Left renal pelvis (tissue), 4 donors: ENCODE results near the gene AGA. TPM values are rescaled to one million over a fixed set of nuclear protein-coding genes. Genes with fewer than 3 reads are reported as not detected.

Experiments used
- DNase-seq, 4 donors: peaks; one replicate each; pipeline ENCODE4 v3.0.0-alpha.2; 2013; ENCODE audit warnings: low read depth in 4 of 4, low spot score in 3 of 4
- polyA plus RNA-seq, 4 donors: library from polyadenylated mRNA; unstranded; fragments of 120-200 nt; gene quantifications; one replicate each; pipeline ENCODE4 v1.2.1, GENCODE V29; 2013; ENCODE audit not compliant: insufficient read length in 4 of 4

Gene AGA
- polyA plus RNA-seq, 4 donors = 8.3 to 34.8 (median 33.4) TPM

DNA sequence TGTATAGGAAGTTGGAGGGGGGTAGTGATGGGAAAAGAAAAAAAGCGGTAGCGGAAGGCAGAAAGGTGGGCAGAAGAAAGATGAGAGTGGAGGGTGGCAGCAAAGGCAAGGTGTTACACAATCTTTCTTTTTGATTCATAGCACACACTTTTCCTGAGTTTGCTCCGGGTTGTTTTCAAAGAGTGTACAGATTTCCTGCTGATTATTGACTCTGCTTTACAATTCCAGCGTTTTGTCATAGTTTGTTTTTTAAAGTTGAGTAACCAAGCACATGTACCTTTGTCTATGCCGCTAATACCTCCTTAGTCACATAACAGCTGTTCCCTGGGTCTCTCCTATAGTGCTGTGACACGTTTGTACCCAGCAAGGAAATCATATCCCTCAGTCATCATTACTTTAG is 50.3 kb downstream of the AGA start:
- no peak for DNase-seq

GRCh38 chr4:177391287-177391686 is 51.0 kb downstream of the AGA start:
- DNase-seq = no peak

DNA sequence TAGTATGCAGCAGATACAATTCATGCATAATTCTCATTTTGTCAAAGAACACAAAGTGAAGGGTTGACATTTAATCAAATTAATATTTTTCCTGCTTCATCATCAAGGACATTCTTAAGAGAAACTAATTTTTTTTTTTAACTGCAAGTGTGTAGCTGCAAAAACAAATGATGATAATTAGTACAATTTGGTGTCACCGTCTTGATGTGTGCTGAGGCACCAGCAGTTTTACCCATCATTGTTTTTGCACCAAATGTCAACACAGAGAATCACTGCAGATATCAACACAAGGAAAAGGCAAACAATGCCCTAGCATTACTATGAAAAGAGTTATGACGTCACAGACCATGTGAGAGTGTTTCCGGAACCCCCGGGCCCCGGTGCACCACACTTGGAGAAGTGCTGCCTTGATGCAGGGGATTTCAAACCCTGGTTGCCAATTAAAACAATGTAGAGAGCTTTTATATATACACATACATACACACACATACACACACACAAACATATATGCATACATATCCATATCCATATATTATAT is 55.9 kb downstream of the AGA start:
- DNase-seq = no peak

DNA sequence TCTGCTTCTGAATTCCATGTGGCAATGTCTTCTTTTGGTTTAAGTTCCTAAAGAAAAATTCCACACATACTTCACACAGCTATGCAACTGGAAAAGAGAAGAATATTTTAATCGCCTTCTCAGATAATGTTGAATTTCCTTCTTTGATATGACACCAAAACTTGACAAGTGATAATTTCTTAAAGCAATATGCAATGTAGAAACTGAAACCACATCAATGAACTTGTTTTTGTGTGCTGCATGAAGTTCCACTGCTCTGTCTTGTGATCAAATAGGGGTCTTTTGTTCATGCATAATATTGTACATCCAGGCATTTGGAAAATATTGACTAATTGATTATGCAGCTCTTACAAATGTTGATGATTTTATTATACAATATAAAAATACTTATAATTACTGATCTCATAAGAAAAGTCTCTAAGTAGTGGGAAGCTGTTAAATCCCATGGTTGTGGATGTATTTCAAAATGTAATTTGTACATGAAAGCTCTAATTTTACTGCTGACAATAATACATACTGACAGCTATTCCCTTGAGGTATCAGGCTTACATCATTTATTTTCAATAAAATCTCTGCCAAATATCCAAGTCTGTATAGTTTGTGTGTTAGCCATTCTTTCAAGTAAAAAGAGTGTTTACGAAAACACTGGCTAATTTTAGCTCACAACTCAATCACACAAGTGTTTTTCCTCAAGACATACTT is 56.5 kb downstream of the AGA start:
- DNase-seq = no peak

GRCh38 chr4:177384856-177385397 is 57.3 kb downstream of the AGA start:
- no peak for DNase-seq

GRCh38 chr4:177381762-177382310 is 60.4 kb downstream of the AGA start:
- no peak for DNase-seq

Other genes starting within 250 kb of the AGA start
- 1 to 10 TPM; 5.2 to 7.7 (median 6.1) TPM for gene NEIL3, start 132.6 kb downstream of the AGA start, polyA plus RNA-seq